ENCODE data around the gene RPS3.
"Not testable (repeated sequence)": the region's sequence is repeated elsewhere in the genome, so short reads cannot be mapped to it uniquely, and the experiment has no call there.

The RPS3 gene

GRCh38 chr11:75403983-75404658, 4.8 kb downstream of the RPS3 start:
- Histone ChIP-seq H3K4me1 (ENCODE audit: control insufficient read depth, insufficient read depth, low read depth, low read length) (peaks cover 16% of the 10 kb centered on the region), H2BK15ac (ENCODE audit: low read depth, poor library complexity, severe bottlenecking) (no peak overlapping the region), H3K4me3 (ENCODE audit: insufficient read depth in 1 of 2, low read depth in 1 of 2, low read length in 2 of 2) (no peak overlapping the region), H3K23ac (ENCODE audit: low read length in 2 of 2) (peak overlapping the region in 1 of 2 experiments; percentile 46), H3K9ac (ENCODE audit: low read length) (peak overlapping the region; percentile 97), H3K27me3 (ENCODE audit: control insufficient read depth in 1 of 2, insufficient read depth in 1 of 2, low read length in 2 of 2) (no peaks in the 10 kb centered on the region), H3K27ac (ENCODE audit: low read length, poor library complexity, severe bottlenecking) (no peak overlapping the region), H3K18ac (ENCODE audit: low read depth in 1 of 2, low read length in 2 of 2) (no peak overlapping the region), H4K8ac (ENCODE audit: low read length) (no peak overlapping the region), H2AK5ac (ENCODE audit: low read length, severe bottlenecking) (no peak overlapping the region), H3K9me3 (ENCODE audit: control insufficient read depth, low read length) (no peaks in the 10 kb centered on the region), H3K4me2 (ENCODE audit: low read length, poor library complexity, severe bottlenecking) (no peak overlapping the region), H4K91ac (ENCODE audit: low read length) (no peak overlapping the region), H2AFZ (ENCODE audit: low read depth, low read length) (no peak overlapping the region), H3K79me1 (replicated peaks; ENCODE audit: low read length, poor library complexity, severe bottlenecking) (peaks cover 3% of the 10 kb centered on the region), H2BK12ac (ENCODE audit: low read length in 2 of 2) (peak overlapping the region in 1 of 2 experiments; percentile 6), H3K4ac (ENCODE audit: low read depth in 1 of 2, low read length in 2 of 2) (no peak overlapping the region), H2BK5ac (ENCODE audit: low read depth, low read length, poor library complexity, severe bottlenecking) (no peak overlapping the region), H3K36me3 (ENCODE audit: control insufficient read depth in 1 of 2, insufficient read depth in 2 of 2, low read depth in 1 of 2, low read length in 2 of 2) (peaks cover 43 to 77% of the 10 kb centered on the region in 2 experiments), H2BK120ac (ENCODE audit: low read depth, low read length) (no peak overlapping the region), H3K14ac (ENCODE audit: low read length in 2 of 2) (no peak overlapping the region)
- WGBS = 85% methylated on average over 15 of the region's 15 CpGs
- no peak for DNase-seq

GRCh38 chr11:75406338-75406777, 7.0 kb downstream of the RPS3 start:
- Histone ChIP-seq H2BK120ac (ENCODE audit: low read depth, low read length) (no peak overlapping the region), H3K9me3 (ENCODE audit: control insufficient read depth, low read length) (no peaks in the 10 kb centered on the region), H2BK12ac (ENCODE audit: low read length in 2 of 2) (no peak overlapping the region), H2AFZ (ENCODE audit: low read depth, low read length) (no peak overlapping the region), H3K4ac (ENCODE audit: low read depth in 1 of 2, low read length in 2 of 2) (no peak overlapping the region), H2AK5ac (ENCODE audit: low read length, severe bottlenecking) (no peak overlapping the region), H3K14ac (ENCODE audit: low read length in 2 of 2) (no peak overlapping the region), H3K27me3 (ENCODE audit: control insufficient read depth in 1 of 2, insufficient read depth in 1 of 2, low read length in 2 of 2) (no peaks in the 10 kb centered on the region), H3K9ac (ENCODE audit: low read length) (peak overlapping the region; percentile 97), H3K36me3 (ENCODE audit: control insufficient read depth in 1 of 2, insufficient read depth in 2 of 2, low read depth in 1 of 2, low read length in 2 of 2) (peaks cover 39 to 73% of the 10 kb centered on the region in 2 experiments), H3K4me1 (ENCODE audit: control insufficient read depth, insufficient read depth, low read depth, low read length) (peaks cover 16% of the 10 kb centered on the region), H4K8ac (ENCODE audit: low read length) (no peak overlapping the region), H3K4me2 (ENCODE audit: low read length, poor library complexity, severe bottlenecking) (no peak overlapping the region), H2BK15ac (ENCODE audit: low read depth, poor library complexity, severe bottlenecking) (no peak overlapping the region), H2BK5ac (ENCODE audit: low read depth, low read length, poor library complexity, severe bottlenecking) (no peak overlapping the region), H3K4me3 (ENCODE audit: insufficient read depth in 1 of 2, low read depth in 1 of 2, low read length in 2 of 2) (no peak overlapping the region), H3K79me1 (replicated peaks; ENCODE audit: low read length, poor library complexity, severe bottlenecking) (peaks cover 3% of the 10 kb centered on the region), H3K18ac (ENCODE audit: low read depth in 1 of 2, low read length in 2 of 2) (no peak overlapping the region), H3K27ac (ENCODE audit: low read length, poor library complexity, severe bottlenecking) (peak overlapping the region; percentile 3), H4K91ac (ENCODE audit: low read length) (no peak overlapping the region), H3K23ac (ENCODE audit: low read length in 2 of 2) (no peak overlapping the region)
- no CpG with 5 or more reads among the region's 1 CpG for WGBS
- DNase-seq = no peak

- Histone ChIP-seq H3K23ac (ENCODE audit: low read length in 2 of 2) (no peak overlapping the region), H3K27ac (ENCODE audit: low read length, poor library complexity, severe bottlenecking) (no peak overlapping the region), H3K27me3 (ENCODE audit: control insufficient read depth in 1 of 2, insufficient read depth in 1 of 2, low read length in 2 of 2) (no peaks in the 10 kb centered on the region), H3K9me3 (ENCODE audit: control insufficient read depth, low read length) (no peaks in the 10 kb centered on the region), H2AK5ac (ENCODE audit: low read length, severe bottlenecking) (no peak overlapping the region), H2BK15ac (ENCODE audit: low read depth, poor library complexity, severe bottlenecking) (no peak overlapping the region), H4K91ac (ENCODE audit: low read length) (no peak overlapping the region), H2AFZ (ENCODE audit: low read depth, low read length) (no peak overlapping the region), H3K4me3 (ENCODE audit: insufficient read depth in 1 of 2, low read depth in 1 of 2, low read length in 2 of 2) (no peak overlapping the region), H3K79me1 (replicated peaks; ENCODE audit: low read length, poor library complexity, severe bottlenecking) (peaks cover 15% of the 10 kb centered on the region), H3K9ac (ENCODE audit: low read length) (no peak overlapping the region), H2BK12ac (ENCODE audit: low read length in 2 of 2) (no peak overlapping the region), H3K4me1 (ENCODE audit: control insufficient read depth, insufficient read depth, low read depth, low read length) (peaks cover 7% of the 10 kb centered on the region), H4K8ac (ENCODE audit: low read length) (no peak overlapping the region), H3K36me3 (ENCODE audit: control insufficient read depth in 1 of 2, insufficient read depth in 2 of 2, low read depth in 1 of 2, low read length in 2 of 2) (peaks cover 50 to 68% of the 10 kb centered on the region in 2 experiments), H2BK120ac (ENCODE audit: low read depth, low read length) (no peak overlapping the region), H3K18ac (ENCODE audit: low read depth in 1 of 2, low read length in 2 of 2) (no peak overlapping the region), H2BK5ac (ENCODE audit: low read depth, low read length, poor library complexity, severe bottlenecking) (no peak overlapping the region), H3K14ac (ENCODE audit: low read length in 2 of 2) (no peak overlapping the region), H3K4me2 (ENCODE audit: low read length, poor library complexity, severe bottlenecking) (no peak overlapping the region), H3K4ac (ENCODE audit: low read depth in 1 of 2, low read length in 2 of 2) (no peak overlapping the region)
- DNase-seq = no peak
- no CpG with 5 or more reads among the region's 2 CpGs for WGBS
Observed at GRCh38 chr11:75408957-75409219, 9.6 kb downstream of the RPS3 start.

DNA sequence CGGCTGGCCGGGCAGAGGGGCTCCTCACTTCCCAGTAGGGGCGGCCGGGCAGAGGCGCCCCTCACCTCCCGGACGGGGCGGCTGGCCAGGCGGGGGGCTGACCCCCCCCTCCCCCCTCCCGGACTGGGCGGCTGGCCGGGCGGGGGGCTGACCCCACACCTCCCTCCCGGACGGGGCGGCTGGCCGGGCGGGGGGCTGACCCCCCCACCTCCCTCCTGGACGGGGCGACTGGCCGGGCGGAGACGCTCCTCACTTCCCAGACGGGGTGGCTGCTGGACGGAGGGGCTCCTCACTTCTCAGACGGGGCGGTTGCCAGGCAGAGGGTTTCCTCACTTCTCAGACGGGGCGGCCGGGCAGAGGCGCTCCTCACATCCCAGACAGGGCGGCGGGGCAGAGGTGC, 10.7 kb downstream of the RPS3 start:
- H2BK5ac ChIP-seq (ENCODE audit: low read depth, low read length, poor library complexity, severe bottlenecking); H3K9ac ChIP-seq (ENCODE audit: low read length); H2BK120ac ChIP-seq (ENCODE audit: low read depth, low read length); H2AFZ ChIP-seq (ENCODE audit: low read depth, low read length); H2BK12ac ChIP-seq (ENCODE audit: low read length in 2 of 2); H3K4me1 ChIP-seq (ENCODE audit: control insufficient read depth, insufficient read depth, low read depth, low read length); H2BK15ac ChIP-seq (ENCODE audit: low read depth, poor library complexity, severe bottlenecking); H3K4me2 ChIP-seq (ENCODE audit: low read length, poor library complexity, severe bottlenecking); H3K18ac ChIP-seq (ENCODE audit: low read depth in 1 of 2, low read length in 2 of 2); H3K23ac ChIP-seq (ENCODE audit: low read length in 2 of 2); H3K27ac ChIP-seq (ENCODE audit: low read length, poor library complexity, severe bottlenecking); H2AK5ac ChIP-seq (ENCODE audit: low read length, severe bottlenecking); H3K4me3 ChIP-seq (ENCODE audit: insufficient read depth in 1 of 2, low read depth in 1 of 2, low read length in 2 of 2); H3K9me3 ChIP-seq (ENCODE audit: control insufficient read depth, low read length); H3K14ac ChIP-seq (ENCODE audit: low read length in 2 of 2); H4K8ac ChIP-seq (ENCODE audit: low read length); H3K27me3 ChIP-seq (ENCODE audit: control insufficient read depth in 1 of 2, insufficient read depth in 1 of 2, low read length in 2 of 2); DNase-seq; H3K4ac ChIP-seq (ENCODE audit: low read depth in 1 of 2, low read length in 2 of 2); H4K91ac ChIP-seq (ENCODE audit: low read length): not testable (repeated sequence)
- Histone ChIP-seq H3K79me1 (replicated peaks; ENCODE audit: low read length, poor library complexity, severe bottlenecking) (peaks cover 20% of the 10 kb centered on the region), H3K36me3 (ENCODE audit: control insufficient read depth in 1 of 2, insufficient read depth in 2 of 2, low read depth in 1 of 2, low read length in 2 of 2) (peaks cover 50 to 65% of the 10 kb centered on the region in 2 experiments)
- 79% methylated on average over 6 of the region's 33 CpGs for WGBS

All from mesenchymal stem cell (in vitro differentiated cells and primary cell).